A673 (cell line): ENCODE results near the gene FTCDNL1. TPM values are rescaled to one million over a fixed set of nuclear protein-coding genes. Genes with fewer than 3 reads are reported as not detected.

ENCODE experiments used
- Bru-seq: library from RNA; stranded (reverse); fragments of 400-500 nt; gene quantifications from one replicate; lab custom pipeline; 2021; lab: Mats Ljungman, UMichigan
- BruChase-seq, 2 experiments: library from RNA; stranded (reverse); fragments of 400-500 nt; gene quantifications; one replicate each; lab custom pipeline; 2021; lab: Mats Ljungman, UMichigan
- BruUV-seq: library from RNA; stranded (reverse); fragments of 400-500 nt; replicated peaks from 2 replicates; lab custom pipeline; 2021; lab: Mats Ljungman, UMichigan
- CTCF ChIA-PET: fragments of 300-600 bp; sonication (Branson Sonifier 250); formaldehyde crosslinking; loops from one replicate; lab custom pipeline; 2022; ENCODE audit warnings: antibody characterized with exemption; lab: Charles Lee
- POLR2A ChIA-PET: fragments of 300-600 bp; sonication (Branson Sonifier 250); formaldehyde crosslinking; loops from one replicate; lab custom pipeline; 2022; ENCODE audit warnings: antibody characterized with exemption; ENCODE audit not compliant: low non-redundant PET; lab: Charles Lee
- DNase-seq: peaks from one replicate; pipeline ENCODE4 v3.0.0-alpha.2; 2015; ENCODE audit warnings: low spot score
- H3K27ac ChIP-seq: fragments of 200-600 bp; sonication (generic); 2 replicates; pipeline ENCODE4 v1.5.1; 2016; ENCODE audit warnings: mixed run types, low read depth, mild to moderate bottlenecking, mixed read lengths, antibody characterized with exemption, low read length; ENCODE audit not compliant: poor library complexity, severe bottlenecking
- H3K27me3 ChIP-seq: fragments of 200-600 bp; sonication (generic); replicated peaks from 2 replicates; pipeline ENCODE4 v1.6.1; 2017; ENCODE audit warnings: mixed run types, low read depth, mild to moderate bottlenecking, mixed read lengths, antibody characterized with exemption, low read length; ENCODE audit not compliant: insufficient read depth, poor library complexity
- H3K36me3 ChIP-seq: fragments of 200-600 bp; sonication (generic); 2 replicates; pipeline ENCODE4 v1.6.1; 2016; ENCODE audit warnings: mixed run types, mild to moderate bottlenecking, mixed read lengths, antibody characterized with exemption, low read length; ENCODE audit not compliant: insufficient read depth, poor library complexity, severe bottlenecking
- H3K4me1 ChIP-seq: fragments of 200-600 bp; sonication (generic); 2 replicates; pipeline ENCODE4 v1.6.1; 2017; ENCODE audit warnings: mixed run types, mild to moderate bottlenecking, mixed read lengths, antibody characterized with exemption, low read length; ENCODE audit not compliant: insufficient read depth, poor library complexity, severe bottlenecking
- H3K4me3 ChIP-seq: fragments of 200-600 bp; sonication (generic); 2 replicates; pipeline ENCODE4 v1.5.1; 2016; ENCODE audit warnings: low read depth, mixed run types, mild to moderate bottlenecking, mixed read lengths, low read length; ENCODE audit not compliant: poor library complexity, severe bottlenecking
- H3K9me3 ChIP-seq: fragments of 200-600 bp; sonication (generic); 2 replicates; pipeline ENCODE4 v1.6.1; 2016; ENCODE audit warnings: mixed run types, low read depth, mild to moderate bottlenecking, mixed read lengths, antibody characterized with exemption, low read length; ENCODE audit not compliant: poor library complexity, severe bottlenecking
- EZH2 ChIP-seq: fragments of 200-600 bp; sonication (generic); IDR thresholded peaks from 2 replicates; pipeline ENCODE4 v1.6.1; 2017; ENCODE audit warnings: borderline replicate concordance, low read depth, mild to moderate bottlenecking, mixed read lengths, antibody characterized with exemption, low read length; ENCODE audit not compliant: poor library complexity, severe bottlenecking
- intact Hi-C: fragments of 100-400 bp; cut with micrococcal nuclease; formaldehyde crosslinking; loops from one replicate; pipeline ENCODE4 v1.10.0; 2022; ENCODE audit not compliant: unreplicated experiment
- long read RNA-seq: library from polyadenylated mRNA; stranded (forward); transcript quantifications from one replicate; pipeline ENCODE4 v2.0.0, GENCODE V29; 2022
- total RNA-seq: library from RNA; stranded (reverse); gene quantifications from 2 replicates; pipeline ENCODE4 v1.2.3, GENCODE V29; 2021
- TF ChIP-seq, protein P1 (sequence below): fragments of 300-800, 200-600 bp; sonication (generic); conservative IDR thresholded peaks from 2 replicates; pipeline ENCODE4 v1.5.1; 2017; ENCODE audit warnings: low read depth, mild to moderate bottlenecking, antibody characterized with exemption, low read length, moderate library complexity, mixed read lengths

The FTCDNL1 gene
- total RNA-seq (0.88 and 1.0 TPM in 2 replicates), Bru-seq, nascent RNA (percentile 25 among the genes with signal in this experiment), BruChase-seq, experiment 1, labeled RNA remaining after a 2-hour chase (percentile 30 among the genes with signal in this experiment), BruChase-seq, experiment 2, labeled RNA remaining after a 6-hour chase (percentile 33 among the genes with signal in this experiment)
- long read RNA-seq, partial matches to known transcripts: 0 of 2 reads
- long read RNA-seq, other reads (novel, unspliced or antisense): 2 of 2 reads

DNA sequence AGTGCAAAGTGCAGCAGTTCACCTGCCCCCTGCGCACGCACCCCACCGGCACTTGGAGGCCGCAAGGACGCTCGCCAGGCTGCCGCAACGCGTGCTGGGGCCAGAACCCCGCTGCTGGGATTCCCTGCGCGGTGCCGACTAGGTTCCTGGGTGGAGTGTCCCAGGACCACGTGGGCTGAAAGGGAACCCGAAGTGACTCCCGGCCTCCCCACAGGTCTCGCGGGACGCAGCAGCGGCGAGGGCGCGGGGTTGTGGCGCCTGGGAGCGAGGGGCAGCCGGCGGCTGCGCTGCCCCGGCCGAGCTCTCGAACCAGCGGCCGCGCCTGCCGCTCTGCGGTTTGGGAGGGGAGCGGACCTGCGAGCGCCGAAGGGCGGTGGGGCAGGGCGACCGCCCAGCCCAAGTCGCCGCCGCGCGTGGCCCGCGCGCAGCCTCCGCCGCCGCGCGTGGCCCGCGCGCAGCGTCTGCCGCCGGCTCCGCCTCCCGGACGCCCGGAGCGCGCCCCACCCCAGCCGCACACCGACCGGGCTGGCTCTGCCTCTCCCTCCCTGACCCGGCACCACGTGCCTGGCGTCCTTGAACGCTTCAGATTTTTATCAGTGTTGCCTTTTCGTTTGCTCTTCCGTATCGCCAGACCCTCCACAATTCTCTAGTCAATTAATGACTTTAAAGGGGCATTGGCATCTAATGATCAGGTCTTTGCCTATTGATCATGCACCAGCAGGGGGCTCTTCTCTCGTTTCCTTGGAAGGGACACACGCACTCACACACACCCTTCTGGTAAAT, at the start of gene FTCDNL1:
Gene FTCDNL1, minus strand, starts transcription at position 475 of the 783 bp plus-strand sequence. CDS start 2,230 bp downstream, outside the sequence.
- peak within 1 kb of the TSS; percentile 58 for H3K4me3 ChIP-seq
- H3K27me3 ChIP-seq: peaks cover 31% of the 10 kb centered on the region
- TF ChIP-seq, protein P1, sequence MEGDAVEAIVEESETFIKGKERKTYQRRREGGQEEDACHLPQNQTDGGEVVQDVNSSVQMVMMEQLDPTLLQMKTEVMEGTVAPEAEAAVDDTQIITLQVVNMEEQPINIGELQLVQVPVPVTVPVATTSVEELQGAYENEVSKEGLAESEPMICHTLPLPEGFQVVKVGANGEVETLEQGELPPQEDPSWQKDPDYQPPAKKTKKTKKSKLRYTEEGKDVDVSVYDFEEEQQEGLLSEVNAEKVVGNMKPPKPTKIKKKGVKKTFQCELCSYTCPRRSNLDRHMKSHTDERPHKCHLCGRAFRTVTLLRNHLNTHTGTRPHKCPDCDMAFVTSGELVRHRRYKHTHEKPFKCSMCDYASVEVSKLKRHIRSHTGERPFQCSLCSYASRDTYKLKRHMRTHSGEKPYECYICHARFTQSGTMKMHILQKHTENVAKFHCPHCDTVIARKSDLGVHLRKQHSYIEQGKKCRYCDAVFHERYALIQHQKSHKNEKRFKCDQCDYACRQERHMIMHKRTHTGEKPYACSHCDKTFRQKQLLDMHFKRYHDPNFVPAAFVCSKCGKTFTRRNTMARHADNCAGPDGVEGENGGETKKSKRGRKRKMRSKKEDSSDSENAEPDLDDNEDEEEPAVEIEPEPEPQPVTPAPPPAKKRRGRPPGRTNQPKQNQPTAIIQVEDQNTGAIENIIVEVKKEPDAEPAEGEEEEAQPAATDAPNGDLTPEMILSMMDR: peak; percentile 66
- no peak for TF ChIP-seq EZH2
- H3K9me3 ChIP-seq: no peaks in the 10 kb centered on the region
- BruUV-seq: no TSS peak
- intact Hi-C loops: no loop called here
- no peak within 1 kb of the TSS for H3K27ac ChIP-seq
- POLR2A ChIA-PET: no interaction called here
- peaks cover 9% of the 10 kb centered on the region for H3K4me1 ChIP-seq
- H3K36me3 ChIP-seq: no peaks in the 10 kb centered on the region
- peak; percentile 65 for DNase-seq
- CTCF ChIA-PET: no interaction called here

DNA sequence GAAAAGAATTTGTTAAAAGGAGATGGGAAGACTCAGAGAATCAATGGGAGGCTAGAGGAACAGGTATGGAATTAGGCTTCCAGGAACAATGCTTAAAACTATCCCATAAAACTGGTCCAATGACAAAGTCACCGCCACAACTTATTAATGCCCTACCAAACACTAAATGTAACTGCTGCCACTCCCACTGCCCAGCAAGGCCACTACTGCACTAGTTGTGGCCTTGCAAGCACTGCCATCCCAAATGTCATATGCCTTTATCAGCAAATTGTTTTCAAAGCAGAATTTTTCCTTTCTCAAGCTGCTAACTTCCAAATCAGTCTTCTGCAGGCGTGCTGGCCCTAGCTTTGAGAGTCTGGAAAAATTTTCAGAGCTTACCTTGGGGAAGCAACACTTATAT, 45.6 kb upstream of the FTCDNL1 start:
- DNase-seq: no peak
- Histone ChIP-seq H3K9me3 (no peaks in the 10 kb centered on the region), H3K27me3 (no peaks in the 10 kb centered on the region), H3K4me3 (no peak overlapping the region), H3K36me3 (no peaks in the 10 kb centered on the region), H3K4me1 (peaks cover 7% of the 10 kb centered on the region), H3K27ac (no peak overlapping the region)
- intact Hi-C loops: no loop called here
- CTCF ChIA-PET: no interaction called here
- POLR2A ChIA-PET: no interaction called here
- BruUV-seq: no TSS peak
- TF ChIP-seq, protein P1: no peak
- TF ChIP-seq EZH2: no peak

DNA sequence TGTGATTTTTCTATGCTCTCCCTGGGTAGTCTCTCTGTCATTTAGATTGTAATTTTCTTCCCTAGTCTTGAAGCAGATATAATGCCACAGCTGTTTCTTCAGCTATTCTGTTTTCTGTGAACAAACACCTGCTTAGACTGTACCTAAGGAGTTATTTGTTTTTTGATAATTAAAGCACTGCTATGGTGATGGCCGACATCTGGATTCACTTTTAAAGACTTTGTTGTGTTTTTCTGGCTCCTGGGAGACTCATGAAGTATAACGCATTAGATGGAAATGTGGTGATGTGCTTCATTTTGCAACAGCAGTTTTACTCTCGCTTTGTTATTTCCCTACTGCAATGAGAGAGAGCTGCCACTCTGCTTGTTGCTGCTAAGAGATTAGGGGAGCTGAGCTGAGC, 44.4 kb upstream of the FTCDNL1 start:
- DNase-seq: no peak
- ChIA-PET CTCF (no interaction called here), POLR2A (no interaction called here)
- Histone ChIP-seq H3K4me3 (no peak overlapping the region), H3K27me3 (no peaks in the 10 kb centered on the region), H3K4me1 (peaks cover 7% of the 10 kb centered on the region), H3K9me3 (no peaks in the 10 kb centered on the region), H3K27ac (no peak overlapping the region), H3K36me3 (no peaks in the 10 kb centered on the region)
- intact Hi-C loops: no loop called here
- TF ChIP-seq, protein P1: no peak
- no peak for TF ChIP-seq EZH2
- no TSS peak for BruUV-seq
